Endothelial cell (in vitro differentiated cells): ENCODE data around the gene TRIM38. TPM values are rescaled to one million over a fixed set of nuclear protein-coding genes. Genes with fewer than 3 reads are reported as not detected.

Experiments used
- DNase-seq: peaks from one replicate; pipeline ENCODE4 v3.0.0; 2021; ENCODE audit warnings: low spot score
- H3K27ac Mint-ChIP-seq: one replicate; pipeline ENCODE4 v1.8.0; 2021; ENCODE audit warnings: mixed read lengths, inconsistent platforms; ENCODE audit not compliant: unreplicated experiment
- H3K27me3 Mint-ChIP-seq: one replicate; pipeline ENCODE4 v1.8.0; 2021; ENCODE audit warnings: mild to moderate bottlenecking, moderate library complexity, mixed read lengths, inconsistent platforms; ENCODE audit not compliant: unreplicated experiment
- H3K36me3 Mint-ChIP-seq: one replicate; pipeline ENCODE4 v1.8.0; 2021; ENCODE audit warnings: mild to moderate bottlenecking, low read depth, mixed read lengths, inconsistent platforms; ENCODE audit not compliant: unreplicated experiment
- H3K4me1 Mint-ChIP-seq: one replicate; pipeline ENCODE4 v1.8.0; 2021; ENCODE audit warnings: mild to moderate bottlenecking, mixed read lengths, inconsistent platforms; ENCODE audit not compliant: unreplicated experiment
- H3K4me3 Mint-ChIP-seq: one replicate; pipeline ENCODE4 v1.8.0; 2021; ENCODE audit warnings: mild to moderate bottlenecking, mixed read lengths, inconsistent platforms; ENCODE audit not compliant: unreplicated experiment
- H3K9me3 Mint-ChIP-seq: one replicate; pipeline ENCODE4 v1.8.0; 2021; ENCODE audit warnings: mixed read lengths, inconsistent platforms; ENCODE audit not compliant: unreplicated experiment
- total RNA-seq: library from RNA; stranded (reverse); fragmentation: NEBNext Ultra II Directional; extraction: Animal tissue kit (Norgen Biotek cat#: 25700); gene quantifications from one replicate; pipeline ENCODE4 v1.2.1, GENCODE V29; 2021; ENCODE audit not compliant: unreplicated experiment
- TF ChIP-seq, protein P1 (sequence below): fragments of 200-600 bp; sonication (generic); IDR thresholded peaks from one replicate; pipeline ENCODE4 v1.5.0; 2021; ENCODE audit warnings: antibody characterized with exemption; ENCODE audit not compliant: unreplicated experiment

TRIM38 gene
- total RNA-seq, 1 donor from 2014 or later: 3.8 TPM

DNA sequence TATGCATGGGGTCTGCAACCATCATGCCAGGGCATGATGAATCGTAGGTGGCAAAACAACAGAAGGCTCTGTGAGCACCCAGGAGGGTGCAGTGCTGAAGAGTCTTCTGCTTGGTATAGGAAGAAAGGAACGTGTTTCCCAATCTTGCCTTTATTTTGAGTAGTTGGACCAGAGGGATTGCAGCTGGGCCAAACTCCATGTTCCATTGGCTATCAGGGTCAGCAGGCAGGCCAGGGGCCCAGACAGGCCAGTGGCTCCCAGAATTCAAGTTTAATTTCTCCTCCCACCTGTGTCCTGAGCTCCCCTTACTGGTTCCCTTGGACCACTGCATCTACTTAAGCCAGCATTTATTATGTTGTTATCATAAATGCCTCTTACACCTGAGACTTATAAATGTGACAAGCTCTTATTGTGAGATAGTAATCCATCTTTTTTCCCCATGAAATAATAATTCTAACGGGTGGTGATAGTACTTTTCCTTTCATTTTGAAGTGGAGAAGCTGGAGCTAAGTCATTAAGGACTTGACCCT lies 918 bp upstream of the TRIM38 start:
- H3K36me3 Mint-ChIP-seq: peaks cover 20% of the 10 kb centered on the region
- H3K4me3 Mint-ChIP-seq: no peak overlapping the region
- TF ChIP-seq, protein P1, sequence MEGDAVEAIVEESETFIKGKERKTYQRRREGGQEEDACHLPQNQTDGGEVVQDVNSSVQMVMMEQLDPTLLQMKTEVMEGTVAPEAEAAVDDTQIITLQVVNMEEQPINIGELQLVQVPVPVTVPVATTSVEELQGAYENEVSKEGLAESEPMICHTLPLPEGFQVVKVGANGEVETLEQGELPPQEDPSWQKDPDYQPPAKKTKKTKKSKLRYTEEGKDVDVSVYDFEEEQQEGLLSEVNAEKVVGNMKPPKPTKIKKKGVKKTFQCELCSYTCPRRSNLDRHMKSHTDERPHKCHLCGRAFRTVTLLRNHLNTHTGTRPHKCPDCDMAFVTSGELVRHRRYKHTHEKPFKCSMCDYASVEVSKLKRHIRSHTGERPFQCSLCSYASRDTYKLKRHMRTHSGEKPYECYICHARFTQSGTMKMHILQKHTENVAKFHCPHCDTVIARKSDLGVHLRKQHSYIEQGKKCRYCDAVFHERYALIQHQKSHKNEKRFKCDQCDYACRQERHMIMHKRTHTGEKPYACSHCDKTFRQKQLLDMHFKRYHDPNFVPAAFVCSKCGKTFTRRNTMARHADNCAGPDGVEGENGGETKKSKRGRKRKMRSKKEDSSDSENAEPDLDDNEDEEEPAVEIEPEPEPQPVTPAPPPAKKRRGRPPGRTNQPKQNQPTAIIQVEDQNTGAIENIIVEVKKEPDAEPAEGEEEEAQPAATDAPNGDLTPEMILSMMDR: no peak
- H3K27ac Mint-ChIP-seq: peak overlapping the region; percentile 99
- no peaks in the 10 kb centered on the region for H3K9me3 Mint-ChIP-seq
- H3K4me1 Mint-ChIP-seq: peaks cover 24% of the 10 kb centered on the region
- H3K27me3 Mint-ChIP-seq: peaks cover 8% of the 10 kb centered on the region
- DNase-seq: no peak

DNA sequence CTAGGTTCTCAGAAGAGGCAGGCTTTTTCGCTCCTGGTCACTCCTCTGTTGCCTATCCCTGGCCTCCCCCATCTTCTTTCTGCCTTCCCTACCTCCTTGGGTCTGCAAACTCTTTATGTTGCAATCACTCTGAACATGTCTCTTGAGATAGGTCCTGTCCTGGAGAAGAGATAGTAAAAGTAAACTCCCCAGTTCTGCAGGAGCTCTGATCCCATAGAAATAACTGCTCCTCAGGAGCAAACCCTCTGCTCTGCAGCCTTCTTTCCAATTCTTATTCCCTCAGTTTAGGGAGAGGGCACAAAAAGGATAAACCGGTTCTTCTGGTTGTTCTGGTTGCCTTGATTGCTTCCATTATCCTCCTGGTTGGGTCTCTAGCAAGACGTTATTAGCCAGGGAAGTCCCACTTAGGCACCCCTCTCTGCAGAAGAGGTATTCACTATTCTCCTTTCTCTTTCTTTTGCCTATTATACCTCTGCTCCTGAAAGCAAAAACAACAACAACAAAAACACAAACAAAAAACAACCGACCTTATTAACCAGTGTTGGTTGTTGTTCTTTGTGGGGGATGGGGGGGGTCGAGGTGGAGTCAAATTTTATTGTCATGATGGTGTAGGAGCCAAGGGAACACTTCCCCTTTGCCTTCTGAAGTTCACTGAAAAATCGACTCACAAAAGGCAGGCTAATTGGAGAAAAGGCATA lies 973 bp downstream of the TRIM38 start:
- TF ChIP-seq, protein P1: no peak
- peaks cover 25% of the 10 kb centered on the region for H3K36me3 Mint-ChIP-seq
- H3K4me3 Mint-ChIP-seq: peak overlapping the region; percentile 87
- peaks cover 8% of the 10 kb centered on the region for H3K27me3 Mint-ChIP-seq
- no peaks in the 10 kb centered on the region for H3K9me3 Mint-ChIP-seq
- H3K27ac Mint-ChIP-seq: peak overlapping the region; percentile 75
- peaks cover 24% of the 10 kb centered on the region for H3K4me1 Mint-ChIP-seq
- DNase-seq: no peak

DNA sequence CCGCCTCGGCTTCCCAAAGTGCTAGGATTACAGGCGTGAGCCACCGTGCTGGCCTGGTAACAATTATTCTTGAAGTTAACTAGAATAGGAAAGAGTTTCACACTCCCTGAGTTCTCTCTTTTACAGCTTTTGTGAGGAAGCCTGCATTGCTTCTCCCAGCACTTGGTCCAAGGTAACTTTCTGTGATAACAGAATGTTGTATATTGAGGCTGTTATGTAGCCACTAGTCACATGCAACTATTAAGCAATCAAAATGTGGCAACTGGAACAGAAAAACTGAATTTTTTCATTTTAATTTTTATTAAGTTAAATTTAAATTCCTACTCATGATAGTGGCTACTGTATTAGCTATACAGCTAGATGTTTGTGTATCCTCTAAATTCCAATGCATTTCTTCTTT lies 2.5 kb downstream of the TRIM38 start:
- Mint-ChIP-seq H3K27me3 (peaks cover 8% of the 10 kb centered on the region), H3K9me3 (no peaks in the 10 kb centered on the region), H3K27ac (no peak overlapping the region), H3K36me3 (peaks cover 20% of the 10 kb centered on the region), H3K4me1 (peaks cover 24% of the 10 kb centered on the region), H3K4me3 (no peak overlapping the region)
- no peak for DNase-seq
- TF ChIP-seq, protein P1: no peak

DNA sequence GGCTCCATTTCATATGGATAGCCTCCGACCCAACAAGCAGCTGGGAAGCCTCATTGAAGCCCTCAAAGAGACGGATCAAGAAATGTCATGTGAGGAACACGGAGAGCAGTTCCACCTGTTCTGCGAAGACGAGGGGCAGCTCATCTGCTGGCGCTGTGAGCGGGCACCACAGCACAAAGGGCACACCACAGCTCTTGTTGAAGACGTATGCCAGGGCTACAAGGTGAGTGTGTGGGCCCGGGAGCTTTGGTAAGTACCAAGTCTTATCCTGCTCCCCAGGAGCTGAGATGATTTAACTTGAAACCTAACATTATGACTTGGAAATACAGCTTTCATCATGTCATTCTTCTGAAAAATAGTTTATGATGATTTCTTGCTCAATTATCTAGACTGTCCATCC lies 4.1 kb downstream of the TRIM38 start:
- TF ChIP-seq, protein P1: no peak
- peaks cover 27% of the 10 kb centered on the region for H3K4me1 Mint-ChIP-seq
- H3K9me3 Mint-ChIP-seq: no peaks in the 10 kb centered on the region
- H3K27me3 Mint-ChIP-seq: peaks cover 8% of the 10 kb centered on the region
- H3K36me3 Mint-ChIP-seq: peaks cover 17% of the 10 kb centered on the region
- DNase-seq: no peak
- no peak overlapping the region for H3K4me3 Mint-ChIP-seq
- H3K27ac Mint-ChIP-seq: no peak overlapping the region

DNA sequence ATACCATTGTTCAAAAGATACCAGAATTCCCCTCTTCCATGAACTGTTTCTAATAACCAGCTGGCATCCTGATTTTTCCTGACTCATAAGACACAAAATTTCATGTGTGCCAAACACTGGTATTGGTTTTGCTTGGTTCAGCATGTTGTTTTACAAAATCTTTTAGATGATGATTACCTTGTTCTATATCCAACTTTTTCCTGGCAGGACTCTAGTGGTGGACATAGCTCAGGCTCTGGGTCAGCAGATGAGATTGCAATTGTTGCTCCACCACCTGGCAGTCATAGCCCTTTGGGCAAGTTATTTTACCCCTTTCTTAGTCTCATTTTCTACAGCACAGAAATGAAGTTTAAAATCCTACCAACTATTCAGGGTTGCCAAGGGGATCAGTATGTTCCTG lies 6.2 kb downstream of the TRIM38 start:
- DNase-seq: no peak
- Mint-ChIP-seq H3K9me3 (no peaks in the 10 kb centered on the region), H3K4me1 (peaks cover 12% of the 10 kb centered on the region), H3K36me3 (peaks cover 18% of the 10 kb centered on the region), H3K4me3 (no peak overlapping the region), H3K27ac (no peak overlapping the region), H3K27me3 (peaks cover 1% of the 10 kb centered on the region)
- TF ChIP-seq, protein P1: no peak
